Measurements from ENCODE around the gene PCDH15. TPM values are rescaled to one million over a fixed set of nuclear protein-coding genes. Genes with fewer than 3 reads are reported as not detected.

The PCDH15 gene
- total and polyA plus RNA-seq, 2 experiments from 2014 or later, result 0.29 to 0.66 TPM

- TF ChIP-seq ZNF462 (CRISPR knock-in tag; IDR thresholded peaks at IDR 0.05), result no peak
- TF ChIP-seq POLR2AphosphoS5 (IDR thresholded peaks at IDR 0.05; ENCODE audit: low read depth), result no peak
- TF ChIP-seq, protein P1, sequence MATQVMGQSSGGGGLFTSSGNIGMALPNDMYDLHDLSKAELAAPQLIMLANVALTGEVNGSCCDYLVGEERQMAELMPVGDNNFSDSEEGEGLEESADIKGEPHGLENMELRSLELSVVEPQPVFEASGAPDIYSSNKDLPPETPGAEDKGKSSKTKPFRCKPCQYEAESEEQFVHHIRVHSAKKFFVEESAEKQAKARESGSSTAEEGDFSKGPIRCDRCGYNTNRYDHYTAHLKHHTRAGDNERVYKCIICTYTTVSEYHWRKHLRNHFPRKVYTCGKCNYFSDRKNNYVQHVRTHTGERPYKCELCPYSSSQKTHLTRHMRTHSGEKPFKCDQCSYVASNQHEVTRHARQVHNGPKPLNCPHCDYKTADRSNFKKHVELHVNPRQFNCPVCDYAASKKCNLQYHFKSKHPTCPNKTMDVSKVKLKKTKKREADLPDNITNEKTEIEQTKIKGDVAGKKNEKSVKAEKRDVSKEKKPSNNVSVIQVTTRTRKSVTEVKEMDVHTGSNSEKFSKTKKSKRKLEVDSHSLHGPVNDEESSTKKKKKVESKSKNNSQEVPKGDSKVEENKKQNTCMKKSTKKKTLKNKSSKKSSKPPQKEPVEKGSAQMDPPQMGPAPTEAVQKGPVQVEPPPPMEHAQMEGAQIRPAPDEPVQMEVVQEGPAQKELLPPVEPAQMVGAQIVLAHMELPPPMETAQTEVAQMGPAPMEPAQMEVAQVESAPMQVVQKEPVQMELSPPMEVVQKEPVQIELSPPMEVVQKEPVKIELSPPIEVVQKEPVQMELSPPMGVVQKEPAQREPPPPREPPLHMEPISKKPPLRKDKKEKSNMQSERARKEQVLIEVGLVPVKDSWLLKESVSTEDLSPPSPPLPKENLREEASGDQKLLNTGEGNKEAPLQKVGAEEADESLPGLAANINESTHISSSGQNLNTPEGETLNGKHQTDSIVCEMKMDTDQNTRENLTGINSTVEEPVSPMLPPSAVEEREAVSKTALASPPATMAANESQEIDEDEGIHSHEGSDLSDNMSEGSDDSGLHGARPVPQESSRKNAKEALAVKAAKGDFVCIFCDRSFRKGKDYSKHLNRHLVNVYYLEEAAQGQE (IDR thresholded peaks at IDR 0.05; ENCODE audit: unreplicated experiment), result no peak
Measured at GRCh38 chr10:54667136-54667535, 133.9 kb downstream of the PCDH15 start (continued).

- Histone ChIP-seq H4K20me1 (replicated peaks; ENCODE audit: insufficient read depth) (no peaks in the 10 kb centered on the region), H2AFZ (no peak overlapping the region), H3K36me3 (ENCODE audit: insufficient read depth) (no peaks in the 10 kb centered on the region), H3K79me2 (replicated peaks; ENCODE audit: insufficient read depth) (no peaks in the 10 kb centered on the region), H3F3A (replicated peaks; ENCODE audit: low read depth) (no peaks in the 10 kb centered on the region), H3K9me2 (ENCODE audit: insufficient read depth) (no peaks in the 10 kb centered on the region), H3K4me2 (no peak overlapping the region), H3K4me1 (ENCODE audit: insufficient read depth) (no peaks in the 10 kb centered on the region), H3K27ac (ENCODE audit: low read depth) (no peak overlapping the region), H3K4me3 (no peak overlapping the region), H3K27me3 (ENCODE audit: insufficient read depth) (no peaks in the 10 kb centered on the region)
- DNase-seq (ENCODE audit: low spot score), result no peak
- Mint-ChIP-seq H3K36me3 (ENCODE audit: low read depth) (no peaks in the 10 kb centered on the region), H3K4me3 (no peak overlapping the region), H3K4me1 (no peaks in the 10 kb centered on the region), H3K9me3 (no peaks in the 10 kb centered on the region), H3K27me3 (ENCODE audit: insufficient read depth, low read depth, poor library complexity) (no peaks in the 10 kb centered on the region), H3K27ac (no peak overlapping the region)
- no peak for ATAC-seq
- TF ChIP-seq ZNF331 (CRISPR knock-in tag; IDR thresholded peaks at IDR 0.05; ENCODE audit: low read depth) (no peak), EZH2 (IDR thresholded peaks at IDR 0.05; ENCODE audit: low read depth, unreplicated experiment) (no peak), NANOG (IDR thresholded peaks at IDR 0.05; ENCODE audit: borderline replicate concordance) (no peak), ZNF114 (CRISPR knock-in tag; IDR thresholded peaks at IDR 0.05) (no peak), STAT1 (IDR thresholded peaks at IDR 0.05; ENCODE audit: unreplicated experiment) (no peak), POLR2AphosphoS5 (IDR thresholded peaks at IDR 0.05; ENCODE audit: low read depth) (no peak), JUNB (IDR thresholded peaks at IDR 0.05; ENCODE audit: unreplicated experiment) (no peak)
- TF ChIP-seq, protein P1 (IDR thresholded peaks at IDR 0.05; ENCODE audit: unreplicated experiment), result no peak
- TF ChIP-seq, protein P2, sequence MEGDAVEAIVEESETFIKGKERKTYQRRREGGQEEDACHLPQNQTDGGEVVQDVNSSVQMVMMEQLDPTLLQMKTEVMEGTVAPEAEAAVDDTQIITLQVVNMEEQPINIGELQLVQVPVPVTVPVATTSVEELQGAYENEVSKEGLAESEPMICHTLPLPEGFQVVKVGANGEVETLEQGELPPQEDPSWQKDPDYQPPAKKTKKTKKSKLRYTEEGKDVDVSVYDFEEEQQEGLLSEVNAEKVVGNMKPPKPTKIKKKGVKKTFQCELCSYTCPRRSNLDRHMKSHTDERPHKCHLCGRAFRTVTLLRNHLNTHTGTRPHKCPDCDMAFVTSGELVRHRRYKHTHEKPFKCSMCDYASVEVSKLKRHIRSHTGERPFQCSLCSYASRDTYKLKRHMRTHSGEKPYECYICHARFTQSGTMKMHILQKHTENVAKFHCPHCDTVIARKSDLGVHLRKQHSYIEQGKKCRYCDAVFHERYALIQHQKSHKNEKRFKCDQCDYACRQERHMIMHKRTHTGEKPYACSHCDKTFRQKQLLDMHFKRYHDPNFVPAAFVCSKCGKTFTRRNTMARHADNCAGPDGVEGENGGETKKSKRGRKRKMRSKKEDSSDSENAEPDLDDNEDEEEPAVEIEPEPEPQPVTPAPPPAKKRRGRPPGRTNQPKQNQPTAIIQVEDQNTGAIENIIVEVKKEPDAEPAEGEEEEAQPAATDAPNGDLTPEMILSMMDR (conservative IDR thresholded peaks at IDR 0.05; ENCODE audit: low read depth in 2 of 2), result no peak
Measured at GRCh38 chr10:54666192-54666591, 134.8 kb downstream of the PCDH15 start.
